ENCODE measurements around the gene ELFN1.

ELFN1 gene

DNA sequence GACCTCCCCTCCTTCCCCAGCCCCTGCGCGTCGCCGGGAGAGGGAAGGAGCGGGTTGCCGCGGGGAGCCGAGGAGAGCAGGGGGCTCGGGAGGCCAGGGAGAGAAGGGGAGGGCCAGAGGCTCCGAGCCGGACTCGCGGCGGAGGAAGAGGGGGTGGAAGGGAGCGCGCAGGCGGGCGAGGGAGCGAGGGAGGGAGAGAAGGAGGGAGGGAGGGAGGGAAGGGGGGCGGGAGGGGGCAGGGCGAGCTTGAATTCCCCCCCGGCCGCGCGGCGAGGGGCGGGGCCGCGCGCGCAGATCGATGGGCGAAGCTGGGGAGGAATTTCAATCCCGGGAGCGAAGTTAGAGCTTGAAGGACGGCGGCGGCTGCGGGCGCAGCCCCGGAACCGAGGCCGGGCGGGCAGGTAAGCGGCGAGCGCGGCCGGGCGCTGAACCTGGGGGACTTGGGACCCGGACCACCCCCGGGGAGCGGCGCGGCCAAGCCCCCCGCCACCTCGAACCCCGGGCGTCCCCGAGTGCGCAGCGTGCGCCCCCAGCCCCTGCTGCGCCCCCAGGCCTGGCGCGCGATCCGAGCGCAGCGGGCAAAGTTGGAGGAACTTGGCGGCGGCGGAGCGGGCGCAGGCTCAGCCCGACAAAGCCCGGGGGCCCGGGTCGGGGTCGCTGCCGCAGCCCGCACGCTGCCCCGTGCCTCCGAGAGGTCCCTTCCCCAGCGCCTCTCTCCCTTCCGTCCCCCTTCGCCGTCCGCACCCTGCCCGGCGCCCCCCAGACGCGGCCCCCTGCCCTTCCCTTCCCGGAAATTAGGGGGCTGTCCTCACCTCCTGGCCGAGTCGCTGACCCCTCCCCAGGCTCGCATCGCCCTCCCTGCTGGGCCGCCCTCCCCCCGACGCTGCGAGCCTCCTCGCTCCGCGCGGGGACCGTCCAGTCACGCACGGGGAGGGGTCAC lies at the start of gene ELFN1:
TSS of gene ELFN1 (plus strand) at position 324 of the 940 bp plus-strand sequence. CDS start 74,320 bp downstream, outside the sequence.
- Histone ChIP-seq H3K27ac (ENCODE audit: low read depth, low read length) (no peak within 1 kb of the TSS), H3K4me1 (ENCODE audit: control insufficient read depth, insufficient read depth, low read length) (peaks cover 8% of the 10 kb centered on the region; the same call in 1 of the 2 replicates), H3K9me3 (ENCODE audit: control insufficient read depth, insufficient read depth, low read length) (no peaks in the 10 kb centered on the region), H3K4me3 (ENCODE audit: low read depth, low read length) (peak within 1 kb of the TSS; percentile 68), H3K9ac (ENCODE audit: low read depth, low read length) (no peak within 1 kb of the TSS), H3K27me3 (ENCODE audit: control insufficient read depth, insufficient read depth, low read length) (peaks cover 64% of the 10 kb centered on the region), H3K36me3 (ENCODE audit: control insufficient read depth, insufficient read depth, low read length) (no peaks in the 10 kb centered on the region)

DNA sequence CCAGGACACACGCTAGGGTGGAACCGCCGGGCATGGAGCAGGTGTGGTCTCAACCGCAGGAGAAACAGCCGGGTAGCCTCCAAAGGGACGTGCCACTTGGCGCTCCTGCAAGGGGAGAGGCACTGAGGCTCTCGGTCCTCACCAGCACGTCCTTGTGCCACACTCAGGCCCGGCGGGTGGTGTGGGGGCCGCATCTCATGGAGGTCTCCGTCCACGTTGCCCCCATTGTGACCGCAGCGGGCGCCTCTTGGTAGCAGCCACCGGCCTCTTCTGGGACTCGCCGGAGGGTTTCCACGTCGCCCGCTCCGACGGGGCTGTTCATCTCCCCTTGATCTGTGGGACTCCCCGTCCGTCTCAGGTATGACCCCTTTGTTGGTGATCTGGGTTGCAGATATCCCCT lies 49.2 kb upstream of the ELFN1 start:
- no peaks in the 10 kb centered on the region for H3K4me1 ChIP-seq (ENCODE audit: control insufficient read depth, insufficient read depth, low read length)
- H3K4me3 ChIP-seq (ENCODE audit: low read depth, low read length): no peak overlapping the region
- H3K9ac ChIP-seq (ENCODE audit: low read depth, low read length): no peak overlapping the region
- H3K9me3 ChIP-seq (ENCODE audit: control insufficient read depth, insufficient read depth, low read length): no peaks in the 10 kb centered on the region
- no peaks in the 10 kb centered on the region for H3K36me3 ChIP-seq (ENCODE audit: control insufficient read depth, insufficient read depth, low read length)
- no peak overlapping the region for H3K27ac ChIP-seq (ENCODE audit: low read depth, low read length)
- no peaks in the 10 kb centered on the region for H3K27me3 ChIP-seq (ENCODE audit: control insufficient read depth, insufficient read depth, low read length)

DNA sequence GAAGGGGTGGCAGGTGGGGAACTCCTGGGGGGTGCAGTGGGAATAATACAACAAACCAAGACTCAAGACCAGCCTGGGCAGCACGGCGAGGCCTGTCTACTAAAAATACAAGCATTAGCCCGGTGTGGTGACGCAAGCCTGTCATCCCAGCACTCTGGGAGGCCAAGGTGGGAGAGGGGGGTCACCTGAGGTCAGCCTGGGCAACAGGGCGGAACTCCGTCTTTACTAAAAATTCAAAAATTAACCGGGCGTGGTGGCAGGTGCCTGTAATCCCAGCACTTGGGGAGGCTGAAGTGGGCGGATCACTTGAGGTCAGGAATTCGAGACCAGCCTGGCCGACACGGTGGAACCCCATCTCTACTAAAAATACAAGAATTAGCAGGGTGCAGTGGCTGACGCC lies 48.4 kb upstream of the ELFN1 start:
- Histone ChIP-seq H3K36me3 (ENCODE audit: control insufficient read depth, insufficient read depth, low read length) (no peaks in the 10 kb centered on the region), H3K4me1 (ENCODE audit: control insufficient read depth, insufficient read depth, low read length) (no peaks in the 10 kb centered on the region), H3K27me3 (ENCODE audit: control insufficient read depth, insufficient read depth, low read length) (no peaks in the 10 kb centered on the region), H3K27ac (ENCODE audit: low read depth, low read length) (no peak overlapping the region), H3K4me3 (ENCODE audit: low read depth, low read length) (no peak overlapping the region), H3K9me3 (ENCODE audit: control insufficient read depth, insufficient read depth, low read length) (no peaks in the 10 kb centered on the region), H3K9ac (ENCODE audit: low read depth, low read length) (no peak overlapping the region)

DNA sequence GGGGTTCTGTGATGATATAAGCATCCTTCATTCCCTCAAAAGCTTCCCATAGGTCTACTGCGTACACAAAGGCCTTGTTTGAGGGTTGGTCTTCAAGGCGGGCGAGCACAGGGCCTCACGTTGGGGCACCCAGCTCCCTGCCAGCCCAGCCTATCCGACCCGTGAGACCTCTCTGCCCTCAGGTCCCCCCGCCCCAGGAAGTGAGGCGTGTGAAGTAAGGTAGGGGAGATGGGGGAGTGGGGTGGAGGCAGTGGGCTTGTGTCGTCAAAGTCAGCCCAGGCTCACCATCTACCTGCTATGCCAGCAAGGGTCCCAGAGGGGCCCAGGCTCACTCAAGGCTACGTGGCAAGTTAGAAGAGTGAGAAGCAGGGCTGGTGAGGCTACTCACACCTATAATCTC lies 47.6 kb upstream of the ELFN1 start:
- H3K9ac ChIP-seq (ENCODE audit: low read depth, low read length): no peak overlapping the region
- H3K9me3 ChIP-seq (ENCODE audit: control insufficient read depth, insufficient read depth, low read length): no peaks in the 10 kb centered on the region
- no peak overlapping the region for H3K27ac ChIP-seq (ENCODE audit: low read depth, low read length)
- H3K4me1 ChIP-seq (ENCODE audit: control insufficient read depth, insufficient read depth, low read length): no peaks in the 10 kb centered on the region
- no peaks in the 10 kb centered on the region for H3K36me3 ChIP-seq (ENCODE audit: control insufficient read depth, insufficient read depth, low read length)
- no peak overlapping the region for H3K4me3 ChIP-seq (ENCODE audit: low read depth, low read length)
- no peaks in the 10 kb centered on the region for H3K27me3 ChIP-seq (ENCODE audit: control insufficient read depth, insufficient read depth, low read length)

DNA sequence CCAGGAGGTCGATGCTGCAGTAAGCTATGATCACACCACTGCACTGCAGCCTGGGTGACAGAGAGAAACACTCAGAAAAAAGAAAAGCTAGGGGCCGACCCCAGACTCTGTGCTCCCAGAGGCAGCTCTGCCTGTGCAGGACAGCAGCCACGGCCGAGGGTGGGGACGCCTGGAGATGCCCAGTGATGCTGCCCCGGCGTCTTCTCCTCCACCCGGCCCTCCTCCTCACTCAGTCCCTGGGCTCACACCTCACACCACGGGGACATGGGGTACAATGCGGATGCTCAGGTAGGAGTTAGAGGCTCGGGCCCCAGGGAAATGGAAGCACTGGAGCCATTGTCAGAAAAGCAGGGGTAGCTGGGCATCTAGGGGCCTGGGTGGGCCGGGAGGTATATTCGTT lies 46.3 kb upstream of the ELFN1 start:
- Histone ChIP-seq H3K36me3 (ENCODE audit: control insufficient read depth, insufficient read depth, low read length) (no peaks in the 10 kb centered on the region), H3K27me3 (ENCODE audit: control insufficient read depth, insufficient read depth, low read length) (no peaks in the 10 kb centered on the region), H3K27ac (ENCODE audit: low read depth, low read length) (no peak overlapping the region), H3K9ac (ENCODE audit: low read depth, low read length) (no peak overlapping the region), H3K9me3 (ENCODE audit: control insufficient read depth, insufficient read depth, low read length) (no peaks in the 10 kb centered on the region), H3K4me1 (ENCODE audit: control insufficient read depth, insufficient read depth, low read length) (no peaks in the 10 kb centered on the region), H3K4me3 (ENCODE audit: low read depth, low read length) (no peak overlapping the region)

DNA sequence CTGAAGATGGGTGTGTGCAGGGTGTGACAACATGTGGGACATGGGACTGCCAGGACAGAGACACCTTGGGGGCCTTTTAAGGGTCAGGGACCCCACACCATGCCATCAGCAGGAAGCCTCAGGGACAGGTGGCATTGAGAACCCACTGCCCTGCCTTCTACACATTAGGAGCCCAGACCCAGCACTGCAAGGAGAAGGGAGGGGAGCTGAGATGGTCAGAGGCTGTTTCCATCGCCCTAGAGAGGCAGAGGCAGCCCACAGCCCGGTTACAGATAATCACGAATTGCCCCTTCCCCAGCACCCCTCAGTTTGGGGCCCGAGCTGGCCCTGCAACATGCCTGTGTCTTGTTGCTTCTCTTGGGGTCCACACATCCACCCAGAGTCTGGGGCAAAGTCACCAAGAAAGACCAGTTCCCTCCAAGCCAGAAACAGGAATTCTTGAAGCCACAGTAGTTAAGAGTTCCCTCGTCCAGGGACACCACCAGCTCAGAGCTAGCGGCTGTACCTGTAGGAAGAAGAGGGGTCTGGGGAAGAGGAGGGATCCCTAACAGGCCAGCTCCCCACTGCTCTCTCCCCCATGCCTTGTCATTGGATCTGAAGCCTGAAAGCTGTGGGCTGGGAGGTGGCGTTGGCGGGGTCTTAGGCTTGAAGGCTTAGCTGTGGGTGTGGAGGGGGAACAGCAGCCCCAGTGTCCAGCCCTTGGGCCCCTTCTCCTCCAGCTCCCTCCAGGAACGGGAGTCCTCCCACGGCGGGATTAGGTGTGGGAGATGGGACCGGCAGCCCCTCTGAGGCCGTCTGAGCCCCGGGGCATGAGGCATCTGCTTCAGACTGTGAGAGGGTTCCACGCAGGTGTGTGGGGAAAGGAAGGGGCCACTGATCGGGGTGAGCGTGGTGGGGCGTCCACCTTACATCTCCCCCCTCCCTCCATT lies 44.8 kb upstream of the ELFN1 start:
- no peak overlapping the region for H3K27ac ChIP-seq (ENCODE audit: low read depth, low read length)
- H3K4me1 ChIP-seq (ENCODE audit: control insufficient read depth, insufficient read depth, low read length): no peaks in the 10 kb centered on the region
- H3K36me3 ChIP-seq (ENCODE audit: control insufficient read depth, insufficient read depth, low read length): no peaks in the 10 kb centered on the region
- no peak overlapping the region for H3K9ac ChIP-seq (ENCODE audit: low read depth, low read length)
- H3K27me3 ChIP-seq (ENCODE audit: control insufficient read depth, insufficient read depth, low read length): no peaks in the 10 kb centered on the region
- no peaks in the 10 kb centered on the region for H3K9me3 ChIP-seq (ENCODE audit: control insufficient read depth, insufficient read depth, low read length)
- no peak overlapping the region for H3K4me3 ChIP-seq (ENCODE audit: low read depth, low read length)

DNA sequence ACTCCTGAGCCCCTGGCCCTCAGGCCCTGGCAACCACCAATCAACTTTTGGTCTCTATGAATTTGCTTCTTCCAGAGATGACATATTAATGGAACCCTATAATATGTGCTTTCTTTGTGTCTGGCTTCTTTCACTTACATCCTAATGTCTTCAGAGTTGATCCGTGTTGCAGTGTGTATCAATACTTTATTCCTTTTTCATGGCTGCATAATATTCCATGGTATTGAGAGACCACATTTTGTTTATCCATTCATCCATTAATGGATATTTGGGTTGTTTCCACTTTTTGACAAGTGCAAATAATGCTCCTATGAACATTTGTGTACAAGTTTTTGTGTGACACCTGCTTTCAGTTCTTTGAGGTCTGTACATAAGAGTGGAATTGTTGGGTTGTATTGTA lies 43.3 kb upstream of the ELFN1 start:
- Histone ChIP-seq H3K36me3 (ENCODE audit: control insufficient read depth, insufficient read depth, low read length) (no peaks in the 10 kb centered on the region), H3K4me1 (ENCODE audit: control insufficient read depth, insufficient read depth, low read length) (no peaks in the 10 kb centered on the region), H3K27ac (ENCODE audit: low read depth, low read length) (no peak overlapping the region), H3K27me3 (ENCODE audit: control insufficient read depth, insufficient read depth, low read length) (no peaks in the 10 kb centered on the region), H3K9ac (ENCODE audit: low read depth, low read length) (no peak overlapping the region), H3K9me3 (ENCODE audit: control insufficient read depth, insufficient read depth, low read length) (no peaks in the 10 kb centered on the region), H3K4me3 (ENCODE audit: low read depth, low read length) (no peak overlapping the region)

DNA sequence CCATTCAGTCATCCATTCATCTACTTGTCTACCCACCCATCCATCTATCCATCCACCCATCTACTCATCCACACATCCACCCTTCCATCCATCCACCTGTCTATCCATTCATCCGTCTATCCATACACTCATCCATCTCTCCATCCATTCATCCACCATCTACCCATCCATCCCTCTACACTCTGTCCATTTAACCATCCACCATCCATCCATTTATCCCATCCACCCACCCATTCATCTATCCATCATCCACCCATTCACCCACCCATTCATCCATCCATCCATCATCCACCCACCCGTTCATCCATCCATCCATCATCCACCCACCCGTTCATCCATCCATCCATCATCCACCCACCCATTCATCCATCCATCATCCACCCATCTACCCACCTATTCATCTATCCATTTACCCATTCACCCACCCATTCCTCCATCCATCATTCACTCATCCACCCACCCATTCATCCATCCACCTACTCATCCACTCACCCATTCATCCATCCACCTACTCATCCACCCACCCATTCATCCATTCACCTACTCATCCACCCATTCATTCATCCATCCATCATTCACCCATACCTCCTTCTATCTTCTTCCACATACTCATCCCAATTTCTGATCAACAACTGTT lies 39.3 kb upstream of the ELFN1 start:
- Histone ChIP-seq H3K9me3 (ENCODE audit: control insufficient read depth, insufficient read depth, low read length) (no peaks in the 10 kb centered on the region), H3K27me3 (ENCODE audit: control insufficient read depth, insufficient read depth, low read length) (no peaks in the 10 kb centered on the region), H3K27ac (ENCODE audit: low read depth, low read length) (no peak overlapping the region), H3K4me1 (ENCODE audit: control insufficient read depth, insufficient read depth, low read length) (no peaks in the 10 kb centered on the region), H3K4me3 (ENCODE audit: low read depth, low read length) (no peak overlapping the region), H3K9ac (ENCODE audit: low read depth, low read length) (no peak overlapping the region), H3K36me3 (ENCODE audit: control insufficient read depth, insufficient read depth, low read length) (no peaks in the 10 kb centered on the region)

DNA sequence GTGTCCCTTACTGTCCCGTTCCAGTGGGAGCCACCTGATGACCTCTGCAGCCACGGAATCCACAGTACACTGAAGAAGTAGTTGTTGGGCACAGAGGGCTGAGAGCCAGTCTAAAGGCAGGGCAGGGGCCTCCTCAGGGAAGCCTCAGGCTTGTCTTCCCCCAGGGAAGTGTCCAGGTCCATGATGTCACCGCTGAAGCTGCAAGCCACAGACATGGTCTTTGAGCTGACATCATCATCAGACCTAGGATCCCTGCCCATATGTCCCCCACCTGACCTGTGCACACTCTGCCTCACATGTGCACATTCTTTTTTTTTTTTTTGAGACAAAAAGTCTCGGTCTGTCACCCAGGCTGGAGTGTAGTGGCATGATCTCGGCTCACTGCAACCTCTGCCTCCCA lies 38.4 kb upstream of the ELFN1 start:
- no peaks in the 10 kb centered on the region for H3K4me1 ChIP-seq (ENCODE audit: control insufficient read depth, insufficient read depth, low read length)
- H3K9me3 ChIP-seq (ENCODE audit: control insufficient read depth, insufficient read depth, low read length): no peaks in the 10 kb centered on the region; the same call in 1 of the 2 replicates
- H3K36me3 ChIP-seq (ENCODE audit: control insufficient read depth, insufficient read depth, low read length): no peaks in the 10 kb centered on the region
- no peak overlapping the region for H3K27ac ChIP-seq (ENCODE audit: low read depth, low read length)
- no peaks in the 10 kb centered on the region for H3K27me3 ChIP-seq (ENCODE audit: control insufficient read depth, insufficient read depth, low read length)
- H3K4me3 ChIP-seq (ENCODE audit: low read depth, low read length): no peak overlapping the region
- no peak overlapping the region for H3K9ac ChIP-seq (ENCODE audit: low read depth, low read length)

DNA sequence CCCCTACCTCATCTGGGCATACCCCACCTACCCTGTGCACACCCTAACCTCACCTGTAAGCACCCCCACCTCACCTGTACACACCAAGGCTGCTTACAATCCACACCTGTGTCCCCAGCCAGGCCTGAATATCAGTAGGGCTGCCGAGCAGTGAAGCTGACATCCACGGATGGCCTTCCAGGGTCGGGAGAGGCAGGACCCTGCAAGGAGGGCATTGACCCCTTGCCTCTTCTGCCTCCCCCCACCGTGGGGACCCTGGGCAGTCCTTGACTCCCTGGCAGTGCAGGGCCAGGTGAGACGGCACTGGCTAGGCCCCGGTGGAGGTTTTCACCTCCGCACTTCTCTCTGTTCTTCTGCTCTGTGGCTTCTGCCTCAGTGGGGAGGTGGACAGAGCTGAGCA lies 37.6 kb upstream of the ELFN1 start:
- no peaks in the 10 kb centered on the region for H3K4me1 ChIP-seq (ENCODE audit: control insufficient read depth, insufficient read depth, low read length)
- H3K27ac ChIP-seq (ENCODE audit: low read depth, low read length): no peak overlapping the region
- no peaks in the 10 kb centered on the region for H3K36me3 ChIP-seq (ENCODE audit: control insufficient read depth, insufficient read depth, low read length)
- H3K9ac ChIP-seq (ENCODE audit: low read depth, low read length): no peak overlapping the region
- no peaks in the 10 kb centered on the region for H3K27me3 ChIP-seq (ENCODE audit: control insufficient read depth, insufficient read depth, low read length)
- peaks cover 4% of the 10 kb centered on the region; the same call in 1 of the 2 replicates for H3K9me3 ChIP-seq (ENCODE audit: control insufficient read depth, insufficient read depth, low read length)
- no peak overlapping the region for H3K4me3 ChIP-seq (ENCODE audit: low read depth, low read length)
